Endothelial cell of umbilical vein (primary cell): ENCODE results near the gene CAMSAP1. TPM values are rescaled to one million over a fixed set of nuclear protein-coding genes. Genes with fewer than 3 reads are reported as not detected.

Experiments used
- BruUV-seq: library from RNA; stranded (reverse); fragments of 400-500 nt; replicated peaks from 2 replicates; lab custom pipeline; 2021; lab: Mats Ljungman, UMichigan
- CTCF ChIA-PET: fragments of 300-600, 350-600 bp; sonication (Branson Sonifier 250); formaldehyde crosslinking; loops from one replicate; lab custom pipeline; 2021; ENCODE audit warnings: antibody characterized with exemption, inconsistent platforms; lab: Charles Lee
- POLR2A ChIA-PET: fragments of 300-600, 350-600 bp; sonication (Branson Sonifier 250); formaldehyde crosslinking; loops from one replicate; lab custom pipeline; 2021; ENCODE audit warnings: antibody characterized with exemption, inconsistent platforms; lab: Charles Lee
- DNase-seq: peaks from one replicate; pipeline ENCODE4 v3.0.0-alpha.2; 2011; ENCODE audit warnings: low read depth, low spot score
- FAIRE-seq: peaks from 2 replicates; lab custom pipeline; 2011; peaks lifted over from hg19 to GRCh38; lab: Jason Lieb, UNC
- H2AFZ ChIP-seq: 2 replicates; pipeline ENCODE4 v1.6.0; 2012; ENCODE audit warnings: low read depth, low read length, control low read depth, inconsistent platforms
- H3K27ac ChIP-seq: 2 replicates; pipeline ENCODE4 v1.5.1; 2011; ENCODE audit warnings: low read depth, mild to moderate bottlenecking, control low read depth, low read length, moderate library complexity; ENCODE audit not compliant: insufficient read depth
- H3K27me3 ChIP-seq, 2 experiments: 2 replicates each; pipeline versions ENCODE4 v1.6.0 to v1.6.1; 2011; ENCODE audit warnings: low read length in 2 of 2, mixed read lengths in 1 of 2; ENCODE audit not compliant: control insufficient read depth in 2 of 2, insufficient read depth in 2 of 2
- H3K36me3 ChIP-seq, 2 experiments: 2 replicates in 1 of 2; 3 replicates in 1 of 2; pipeline ENCODE4 v1.5.1; 2011; ENCODE audit warnings: low read length in 2 of 2, mild to moderate bottlenecking in 1 of 2, moderate library complexity in 1 of 2; ENCODE audit not compliant: control insufficient read depth in 2 of 2, insufficient read depth in 2 of 2; ENCODE audit errors: extremely low read depth in 1 of 2
- H3K4me1 ChIP-seq: 3 replicates; pipeline ENCODE4 v1.5.1; 2011; ENCODE audit warnings: mild to moderate bottlenecking, low read length; ENCODE audit not compliant: control insufficient read depth, insufficient read depth; ENCODE audit errors: extremely low read depth
- H3K4me2 ChIP-seq: 2 replicates; pipeline ENCODE4 v1.6.1; 2011; ENCODE audit warnings: low read length, control low read depth, mixed read lengths; ENCODE audit not compliant: insufficient read depth
- H3K4me3 ChIP-seq, 3 experiments: fragments of 200-600 bp in 1 of 3; sonication (generic), shearing (Covaris generic) in 1 of 3; replicated peaks in 1 of 3; 2 replicates each; pipeline ENCODE4 v1.5.1; 2011 to 2016; ENCODE audit warnings: control low read depth in 3 of 3, low read length in 3 of 3, mild to moderate bottlenecking in 2 of 3, inconsistent platforms in 1 of 3, low read depth in 1 of 3, moderate library complexity in 1 of 3; ENCODE audit not compliant: insufficient read depth in 1 of 3
- H3K79me2 ChIP-seq: 2 replicates; pipeline ENCODE4 v1.6.0; 2012; ENCODE audit warnings: low read length, inconsistent platforms; ENCODE audit not compliant: control insufficient read depth, insufficient read depth
- H3K9ac ChIP-seq: replicated peaks from 2 replicates; pipeline ENCODE3; 2011; ENCODE audit warnings: low read length, control low read depth; ENCODE audit not compliant: insufficient read depth; ENCODE audit errors: extremely low read depth
- H3K9me1 ChIP-seq: replicated peaks from 3 replicates; pipeline ENCODE4 v1.6.0; 2011; ENCODE audit warnings: mild to moderate bottlenecking, low read length; ENCODE audit not compliant: control insufficient read depth, insufficient read depth; ENCODE audit errors: extremely low read depth
- H3K9me3 ChIP-seq: replicated peaks from 2 replicates; pipeline ENCODE4 v1.5.1; 2012; ENCODE audit warnings: low read length, inconsistent platforms; ENCODE audit not compliant: control insufficient read depth, insufficient read depth
- H4K20me1 ChIP-seq: replicated peaks from 2 replicates; pipeline ENCODE3; 2011; ENCODE audit warnings: mild to moderate bottlenecking, low read length; ENCODE audit not compliant: control insufficient read depth, insufficient read depth; ENCODE audit errors: extremely low read depth
- CTCF ChIP-seq, 2 donors: IDR thresholded peaks; 1 replicate in 1 of 2; 2 replicates in 1 of 2; pipeline ENCODE4 v1.5.1; 2011; ENCODE audit warnings: low read length in 2 of 2, mild to moderate bottlenecking in 2 of 2, moderate library complexity in 2 of 2, control low read depth in 1 of 2, inconsistent platforms in 1 of 2, low read depth in 1 of 2; ENCODE audit not compliant: insufficient read depth in 1 of 2; ENCODE audit errors: extremely low read depth in 1 of 2
- EZH2 ChIP-seq: IDR thresholded peaks from 2 replicates; pipeline ENCODE4 v1.6.1; 2012; ENCODE audit warnings: borderline replicate concordance, low read depth, mild to moderate bottlenecking, moderate library complexity, low read length, inconsistent platforms; ENCODE audit not compliant: severe bottlenecking
- FOS ChIP-seq: IDR thresholded peaks from 2 replicates; pipeline ENCODE4 v1.6.1; 2011; ENCODE audit warnings: mild to moderate bottlenecking, low read length, moderate library complexity, borderline replicate concordance; ENCODE audit not compliant: insufficient read depth
- GATA2 ChIP-seq: IDR thresholded peaks from 2 replicates; pipeline ENCODE4 v1.7.0; 2011; ENCODE audit warnings: low read depth, mild to moderate bottlenecking, moderate library complexity, mixed read lengths, low read length; ENCODE audit not compliant: insufficient read length, insufficient read depth
- JUN ChIP-seq: IDR thresholded peaks from 2 replicates; pipeline ENCODE4 v1.6.1; 2011; ENCODE audit warnings: borderline replicate concordance, low read depth; ENCODE audit not compliant: insufficient read length, insufficient read depth
- MAX ChIP-seq: IDR thresholded peaks from 2 replicates; pipeline ENCODE4 v1.6.1; 2011; ENCODE audit not compliant: insufficient read depth, insufficient read length
- MYC ChIP-seq: IDR thresholded peaks from one replicate; pipeline ENCODE4 v1.6.1; 2011; ENCODE audit warnings: mild to moderate bottlenecking, low read depth, low read length
- POLR2A ChIP-seq: IDR thresholded peaks from 2 replicates; pipeline ENCODE4 v1.6.1; 2012; ENCODE audit warnings: low read depth, mild to moderate bottlenecking, control low read depth, low read length
- POLR2AphosphoS5 ChIP-seq: IDR thresholded peaks from 2 replicates; pipeline ENCODE4 v1.6.1; 2012; ENCODE audit warnings: low read depth, mild to moderate bottlenecking, control low read depth, low read length, moderate library complexity; ENCODE audit not compliant: insufficient read depth
- dilution Hi-C: fragments of 300-500 bp; cut with MboI; formaldehyde crosslinking; loops from one replicate; pipeline ENCODE4 v1.15.0; 2019; ENCODE audit warnings: low sequenced_read_pairs; ENCODE audit not compliant: extremely low pct_ligation_motif_present
- intact Hi-C: fragments of 100-400 bp; cut with micrococcal nuclease; formaldehyde crosslinking; loops from one replicate; pipeline ENCODE4 v1.10.0; 2022
- polyA plus RNA-seq, 4 experiments: library from polyadenylated mRNA; depleted of rRNA in 3 of 4; stranded (reverse) in 3 of 4; unstranded in 1 of 4; fragments of >200 nt; gene quantifications; 2 replicates each; pipeline versions ENCODE4 v1.2.1 to v1.2.3, GENCODE V29; 2011 to 2012; ENCODE audit warnings: missing spikeins in 1 of 4
- total RNA-seq: library from RNA; stranded (reverse); gene quantifications from 2 replicates; pipeline ENCODE4 v1.2.3, GENCODE V29; 2021

The CAMSAP1 gene
- total and polyA plus RNA-seq, 2 donors (not counting 3 experiments of a cell fraction or from before 2014, with no cell fraction given): 8.1 to 25.5 TPM

- FAIRE-seq: no peak
- no peak overlapping the region for H3K9ac ChIP-seq
- no peak overlapping the region for H2AFZ ChIP-seq
- no peak overlapping the region for H3K4me2 ChIP-seq
- POLR2A ChIA-PET: no interaction called here
- CTCF ChIA-PET: no interaction called here
- H3K27me3 ChIP-seq: no peaks in the 10 kb centered on the region
- no peaks in the 10 kb centered on the region for H3K9me3 ChIP-seq
- no peak overlapping the region for H3K4me3 ChIP-seq
- dilution Hi-C loops: no loop called here
- no peaks in the 10 kb centered on the region for H3K9me1 ChIP-seq
- no peak overlapping the region for H3K27ac ChIP-seq
- peaks cover 98% of the 10 kb centered on the region for H3K79me2 ChIP-seq
- peaks cover 8% of the 10 kb centered on the region for H4K20me1 ChIP-seq
- peaks cover 10% of the 10 kb centered on the region for H3K4me1 ChIP-seq
- DNase-seq: no peak
- BruUV-seq: no TSS peak
- intact Hi-C loops: no loop called here
- TF ChIP-seq JUN: no peak
- TF ChIP-seq POLR2A: no peak
- TF ChIP-seq MYC: no peak
- TF ChIP-seq FOS: no peak
- TF ChIP-seq CTCF (IDR thresholded peaks at IDR 0.05; ENCODE audit: extremely low read depth in 1 of 2, insufficient read depth in 1 of 2, low read depth in 1 of 2, low read length in 2 of 2): no peak
- TF ChIP-seq MAX: no peak
- TF ChIP-seq POLR2AphosphoS5: no peak
- no peak for TF ChIP-seq EZH2
- TF ChIP-seq GATA2: no peak
- H3K36me3 ChIP-seq: no peaks in the 10 kb centered on the region
Observed at GRCh38 chr9:135895202-135895848, 12.0 kb downstream of the CAMSAP1 start.
